Transverse colon (tissue), 3 donors: ENCODE measurements around the gene BACE2.
"Not testable (repeated sequence)": the region's sequence is repeated elsewhere in the genome, so short reads cannot be mapped to it uniquely, and the experiment has no call there.

Experiments used
- POLR2A ChIP-seq: fragments of 450-650 bp; IDR thresholded peaks from one replicate; pipeline ENCODE4 v1.6.1; 2016; ENCODE audit warnings: antibody characterized with exemption, mild to moderate bottlenecking, moderate library complexity
- TF ChIP-seq, protein P1 (sequence below), 5 experiments: fragments of 200-600 bp in 3 of 5; fragments of 450-650 bp in 2 of 5; sonication (generic) in 3 of 5; IDR thresholded peaks; 1 replicate in 2 of 5; 2 replicates in 3 of 5; pipeline ENCODE4 v1.5.1; 2016 to 2017; ENCODE audit warnings: antibody characterized with exemption in 5 of 5, inconsistent platforms in 3 of 5, mild to moderate bottlenecking in 2 of 5, moderate library complexity in 1 of 5

DNA sequence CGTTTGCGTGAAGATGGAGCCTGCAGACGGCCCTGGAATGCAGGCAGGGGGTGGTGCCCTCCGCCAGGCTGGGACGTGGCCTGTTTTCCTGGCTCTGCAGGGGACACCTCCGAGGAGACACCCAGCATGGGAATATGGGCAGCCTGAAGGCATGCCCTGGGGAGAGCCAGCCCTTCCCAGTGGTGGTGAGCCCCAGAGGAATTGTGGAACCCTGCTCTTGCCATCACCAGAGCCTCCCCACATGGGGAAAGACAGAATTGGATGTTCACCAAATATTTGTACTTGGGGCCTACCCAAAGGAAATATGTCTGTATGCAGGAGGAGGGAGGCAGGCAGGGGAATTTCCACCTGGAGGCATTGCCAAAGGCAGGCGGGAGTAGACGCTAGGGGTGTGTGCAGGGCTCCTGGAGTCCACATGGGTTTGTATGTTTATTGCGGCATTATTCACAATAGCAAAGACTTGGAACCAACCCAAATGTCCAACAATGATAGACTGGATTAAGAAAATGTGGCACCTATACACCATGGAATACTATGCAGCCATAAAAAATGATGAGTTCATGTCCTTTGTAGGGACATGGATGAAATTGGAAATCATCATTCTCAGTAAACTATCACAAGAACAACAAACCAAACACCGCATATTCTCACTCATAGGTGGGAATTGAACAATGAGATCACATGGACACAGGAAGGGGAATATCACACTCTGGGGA is 70.3 kb downstream of the BACE2 start:
- TF ChIP-seq, protein P1, sequence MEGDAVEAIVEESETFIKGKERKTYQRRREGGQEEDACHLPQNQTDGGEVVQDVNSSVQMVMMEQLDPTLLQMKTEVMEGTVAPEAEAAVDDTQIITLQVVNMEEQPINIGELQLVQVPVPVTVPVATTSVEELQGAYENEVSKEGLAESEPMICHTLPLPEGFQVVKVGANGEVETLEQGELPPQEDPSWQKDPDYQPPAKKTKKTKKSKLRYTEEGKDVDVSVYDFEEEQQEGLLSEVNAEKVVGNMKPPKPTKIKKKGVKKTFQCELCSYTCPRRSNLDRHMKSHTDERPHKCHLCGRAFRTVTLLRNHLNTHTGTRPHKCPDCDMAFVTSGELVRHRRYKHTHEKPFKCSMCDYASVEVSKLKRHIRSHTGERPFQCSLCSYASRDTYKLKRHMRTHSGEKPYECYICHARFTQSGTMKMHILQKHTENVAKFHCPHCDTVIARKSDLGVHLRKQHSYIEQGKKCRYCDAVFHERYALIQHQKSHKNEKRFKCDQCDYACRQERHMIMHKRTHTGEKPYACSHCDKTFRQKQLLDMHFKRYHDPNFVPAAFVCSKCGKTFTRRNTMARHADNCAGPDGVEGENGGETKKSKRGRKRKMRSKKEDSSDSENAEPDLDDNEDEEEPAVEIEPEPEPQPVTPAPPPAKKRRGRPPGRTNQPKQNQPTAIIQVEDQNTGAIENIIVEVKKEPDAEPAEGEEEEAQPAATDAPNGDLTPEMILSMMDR (IDR thresholded peaks at IDR 0.05): not testable (repeated sequence)
- TF ChIP-seq POLR2A: not testable (repeated sequence)
